ENCODE data around the gene FBXO15.

DNA sequence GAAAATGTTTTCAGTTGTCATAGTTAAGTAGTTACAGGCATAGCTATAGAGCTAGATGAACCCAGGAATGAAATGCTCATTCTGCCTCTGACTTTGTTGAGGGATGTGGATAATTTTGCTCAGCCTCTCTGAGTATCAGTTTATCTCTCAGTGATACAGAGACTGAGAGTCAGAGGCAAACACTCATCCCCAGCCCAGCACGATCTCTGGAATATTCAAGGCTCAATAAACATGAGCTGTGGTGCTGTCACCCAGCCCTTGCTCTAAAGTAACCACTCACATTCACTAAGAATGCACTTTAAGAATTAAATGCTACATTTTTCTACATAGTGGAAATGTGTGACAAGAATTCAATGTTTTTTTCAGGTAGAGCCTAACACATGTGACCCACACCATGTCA lies 31.2 kb upstream of the FBXO15 start:
- TF ChIP-seq POLR2A (IDR thresholded peaks at IDR 0.05), result no peak
- TF ChIP-seq, protein P1, sequence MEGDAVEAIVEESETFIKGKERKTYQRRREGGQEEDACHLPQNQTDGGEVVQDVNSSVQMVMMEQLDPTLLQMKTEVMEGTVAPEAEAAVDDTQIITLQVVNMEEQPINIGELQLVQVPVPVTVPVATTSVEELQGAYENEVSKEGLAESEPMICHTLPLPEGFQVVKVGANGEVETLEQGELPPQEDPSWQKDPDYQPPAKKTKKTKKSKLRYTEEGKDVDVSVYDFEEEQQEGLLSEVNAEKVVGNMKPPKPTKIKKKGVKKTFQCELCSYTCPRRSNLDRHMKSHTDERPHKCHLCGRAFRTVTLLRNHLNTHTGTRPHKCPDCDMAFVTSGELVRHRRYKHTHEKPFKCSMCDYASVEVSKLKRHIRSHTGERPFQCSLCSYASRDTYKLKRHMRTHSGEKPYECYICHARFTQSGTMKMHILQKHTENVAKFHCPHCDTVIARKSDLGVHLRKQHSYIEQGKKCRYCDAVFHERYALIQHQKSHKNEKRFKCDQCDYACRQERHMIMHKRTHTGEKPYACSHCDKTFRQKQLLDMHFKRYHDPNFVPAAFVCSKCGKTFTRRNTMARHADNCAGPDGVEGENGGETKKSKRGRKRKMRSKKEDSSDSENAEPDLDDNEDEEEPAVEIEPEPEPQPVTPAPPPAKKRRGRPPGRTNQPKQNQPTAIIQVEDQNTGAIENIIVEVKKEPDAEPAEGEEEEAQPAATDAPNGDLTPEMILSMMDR (IDR thresholded peaks at IDR 0.05), result no peak
